HG03097 (cell line): Measurements from ENCODE around the gene PYHIN1.

Experiments used
- ATAC-seq: cut with Tn5 transposase; IDR thresholded peaks from one replicate; pipeline ENCODE4 v1.9.1; 2021; ENCODE audit not compliant: unreplicated experiment, low FRiP score

PYHIN1 gene

DNA sequence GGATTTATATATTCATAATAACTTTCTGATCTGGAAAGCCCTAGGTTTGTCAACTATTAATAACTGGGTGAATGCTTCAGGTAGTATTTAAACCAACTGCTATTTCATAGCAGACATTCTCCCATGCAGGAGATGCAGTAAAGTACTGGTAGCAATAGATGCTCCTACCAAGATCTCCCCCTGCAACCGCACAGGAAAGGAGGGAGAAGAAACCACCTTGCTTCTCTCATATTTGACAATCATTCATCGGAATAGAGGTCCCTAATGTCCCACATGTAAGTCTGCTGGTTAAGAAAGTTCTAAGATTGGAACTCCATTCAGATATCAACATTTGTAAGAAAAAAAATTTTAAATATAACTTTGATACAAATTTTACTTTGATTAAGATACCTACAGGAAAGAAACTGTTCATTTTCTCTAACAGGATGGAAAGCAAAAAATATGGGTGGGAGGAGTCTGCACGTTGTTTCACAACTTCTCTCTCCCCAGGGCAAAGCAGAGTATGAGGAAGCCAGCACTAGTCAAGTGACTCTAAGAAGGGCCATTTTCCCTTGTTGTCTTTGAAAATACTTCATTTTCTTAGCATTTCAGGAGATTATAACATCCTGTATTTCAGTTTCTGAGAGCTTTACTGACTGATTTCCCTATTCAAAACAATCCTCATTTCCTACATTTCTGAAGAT, at the start of gene PYHIN1:
PYHIN1 (plus strand) TSS at position 498 of the 683 bp plus-strand sequence. CDS start 5,359 bp downstream, outside the sequence.
- no peak for ATAC-seq

DNA sequence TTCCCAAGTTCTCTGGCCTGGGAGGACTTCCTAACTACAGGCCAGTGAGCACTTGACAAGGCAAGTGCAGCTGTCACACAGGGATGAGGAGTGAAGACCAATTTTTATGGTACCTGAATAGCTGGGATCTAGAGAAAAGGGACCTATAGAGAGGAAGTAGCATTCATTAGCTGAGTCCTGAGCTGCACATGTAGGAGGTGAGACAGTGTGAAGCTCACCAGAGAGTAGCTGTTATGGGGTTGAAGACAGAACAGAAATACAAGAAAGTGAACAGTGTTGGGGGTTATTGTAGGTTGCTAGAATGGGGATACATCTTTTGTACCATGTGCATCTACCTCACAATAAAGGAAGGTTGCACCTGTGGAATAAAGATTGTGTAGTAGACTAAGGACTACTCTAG, 37.7 kb upstream of the PYHIN1 start:
- no peak for ATAC-seq

DNA sequence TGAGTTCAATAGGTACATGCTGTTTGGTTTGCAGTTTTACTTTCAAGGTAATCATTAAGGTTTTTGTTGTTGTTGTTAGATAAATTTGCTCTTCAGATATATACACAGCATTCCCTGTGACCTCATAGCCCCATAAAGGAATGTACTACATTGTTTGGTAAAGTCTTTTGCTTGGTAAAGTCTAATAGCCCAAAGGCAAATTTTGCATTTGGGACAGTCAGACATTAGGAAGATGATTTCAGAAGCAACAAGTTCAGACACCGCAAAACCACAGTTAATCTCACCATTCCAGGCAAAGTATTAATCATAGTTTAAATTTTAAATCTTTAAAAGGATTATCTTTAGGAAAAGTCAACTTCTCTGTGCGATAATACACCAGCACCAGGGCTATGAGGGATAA, 32.6 kb upstream of the PYHIN1 start:
- no peak for ATAC-seq

DNA sequence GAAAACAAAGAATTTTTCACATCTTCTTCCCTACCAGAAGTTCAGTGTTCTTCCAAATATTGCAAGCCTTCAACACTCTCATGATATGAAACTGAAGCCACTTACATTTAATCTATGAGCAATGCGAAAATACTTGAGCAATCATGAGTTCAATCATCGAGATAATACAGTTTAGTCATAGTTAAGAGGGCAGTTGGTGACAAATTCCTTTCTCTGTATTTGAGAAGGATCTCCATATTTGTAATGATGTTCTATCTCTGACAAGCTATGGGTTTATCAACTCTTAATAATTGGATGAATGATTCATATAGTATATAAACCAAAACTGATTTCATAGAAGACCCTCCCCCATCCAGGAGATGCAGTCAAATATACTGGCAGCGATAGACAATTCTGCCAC, 29.7 kb upstream of the PYHIN1 start:
- ATAC-seq, result no peak

DNA sequence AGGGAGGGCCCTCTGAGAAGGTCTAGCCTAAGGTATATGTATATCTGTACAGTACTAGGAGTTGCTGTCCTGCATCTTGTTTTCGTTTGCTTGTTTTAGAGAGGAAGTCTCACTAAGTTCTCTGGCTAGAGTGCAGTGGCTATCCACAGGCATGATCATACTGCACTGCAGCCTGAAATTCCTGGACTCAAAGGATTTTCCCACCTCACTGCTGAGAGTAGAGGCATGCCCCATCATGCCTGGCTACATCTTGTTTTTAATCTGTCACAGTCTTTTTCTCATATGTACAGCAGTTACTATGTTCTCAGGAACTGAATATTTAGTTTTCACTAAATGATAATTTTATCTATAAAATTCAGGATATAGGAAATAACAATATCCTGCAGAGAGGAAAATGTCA, 15.3 kb upstream of the PYHIN1 start:
- ATAC-seq, result no peak

DNA sequence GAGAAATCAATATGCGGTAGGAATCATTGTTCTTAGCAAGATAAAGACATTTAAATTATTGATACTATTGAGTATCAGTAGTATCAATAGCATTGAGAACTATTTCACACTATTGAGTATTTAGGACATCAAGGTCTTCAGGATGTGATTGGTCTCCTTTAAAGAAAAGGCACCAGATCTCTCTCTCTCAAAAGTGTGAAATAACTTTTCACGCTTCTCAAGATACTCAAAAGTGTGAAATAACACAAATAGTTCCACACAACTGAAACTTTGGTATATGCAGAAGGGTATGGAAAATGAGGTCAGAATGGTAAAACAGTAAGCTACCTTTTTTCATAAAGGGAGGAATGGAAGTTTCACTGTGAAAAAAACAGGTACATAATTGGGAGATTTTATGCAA, 6.7 kb upstream of the PYHIN1 start:
- ATAC-seq, result no peak

DNA sequence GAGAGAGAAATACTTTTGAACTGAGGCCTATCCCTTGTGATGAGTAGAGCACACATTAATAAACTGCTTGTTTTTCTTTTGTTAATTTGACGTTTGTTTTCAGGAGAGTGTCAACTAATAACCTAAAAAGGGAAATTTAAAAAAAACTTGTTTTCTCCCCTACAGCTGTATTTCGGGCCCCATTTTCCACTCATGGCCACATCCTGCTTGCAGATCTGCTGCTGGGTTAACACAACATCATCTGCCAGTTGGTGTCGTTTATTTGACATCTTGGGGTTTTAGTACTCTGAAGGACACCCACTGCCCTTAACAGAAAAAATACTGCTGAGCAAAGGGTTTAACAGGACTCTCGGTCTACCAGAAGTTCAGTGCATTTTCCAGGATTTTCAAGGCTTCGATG, 848 bp upstream of the PYHIN1 start:
- ATAC-seq, result no peak

DNA sequence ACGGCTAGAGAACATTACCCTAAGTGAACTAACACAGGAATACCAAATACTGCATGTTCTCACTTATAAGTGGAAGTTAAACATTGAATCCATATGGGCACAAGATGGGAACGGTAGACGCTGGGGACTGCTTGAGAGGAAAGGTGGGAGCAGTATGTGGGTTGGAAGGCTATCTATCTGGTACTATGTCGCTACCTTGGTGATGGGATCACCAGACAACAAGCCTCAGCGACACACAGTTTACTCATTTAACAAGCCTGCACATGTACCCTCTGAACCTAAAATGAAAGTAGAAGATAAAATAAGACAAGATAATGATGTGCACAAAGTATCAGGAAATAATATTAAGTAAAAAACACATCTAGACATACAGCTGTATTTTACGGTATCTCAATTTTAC, 819 bp downstream of the PYHIN1 start:
- no peak for ATAC-seq

DNA sequence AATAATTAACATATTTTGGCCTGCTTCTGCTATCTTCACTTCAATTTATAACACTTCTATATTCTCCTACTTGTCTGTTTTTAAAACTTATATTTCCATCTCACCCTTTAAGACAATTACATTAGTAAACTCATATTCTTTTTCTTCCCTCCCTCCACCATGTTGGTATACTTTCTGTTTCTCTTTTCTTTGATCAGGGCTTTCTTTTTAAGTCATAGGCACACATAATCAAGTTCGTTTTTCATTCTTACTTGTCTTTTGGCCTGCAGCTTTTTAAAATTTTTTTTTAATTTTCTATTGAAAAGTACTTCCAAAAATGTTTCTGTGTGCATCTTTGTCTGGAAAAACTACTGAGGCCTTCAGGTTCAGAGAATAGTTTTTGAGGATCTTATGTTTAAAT, 2.3 kb downstream of the PYHIN1 start:
- ATAC-seq, result no peak

DNA sequence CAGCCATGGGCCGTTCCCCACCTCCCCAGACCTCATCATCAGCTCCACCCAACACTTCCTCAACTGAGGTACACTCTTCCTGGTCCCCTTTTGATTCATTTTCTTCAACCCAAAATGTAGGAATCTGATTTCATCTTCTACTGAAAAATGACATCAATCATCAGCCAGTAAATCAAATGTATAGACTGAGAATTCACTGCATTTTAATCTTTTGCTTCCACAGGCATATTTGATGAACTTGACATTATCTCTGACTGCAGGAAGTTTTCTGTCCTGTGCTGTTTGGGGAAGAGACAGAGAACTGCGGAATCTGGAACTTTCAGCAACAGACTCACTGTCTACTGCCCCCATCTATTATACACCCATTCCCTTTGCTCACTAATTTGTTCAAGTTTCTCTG, 7.8 kb downstream of the PYHIN1 start:
- no peak for ATAC-seq

DNA sequence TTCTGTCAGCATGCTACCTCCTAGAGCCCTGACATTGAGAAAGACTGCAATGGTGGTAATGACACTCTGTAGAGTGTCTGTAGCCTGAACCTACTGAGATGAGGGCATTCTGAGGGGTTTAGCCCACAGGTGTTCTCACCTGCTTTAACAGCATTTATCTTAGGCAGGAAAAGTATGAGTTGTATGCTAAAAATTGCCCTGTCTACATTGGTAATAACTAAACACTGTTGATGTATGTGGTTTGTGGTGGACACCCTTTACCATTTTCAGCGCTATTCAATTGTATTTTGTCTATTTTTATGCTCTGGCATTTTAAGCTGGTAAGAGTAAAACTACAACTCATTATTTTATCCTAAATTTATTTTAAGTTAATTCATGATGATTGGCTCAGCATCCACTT, 10.0 kb downstream of the PYHIN1 start:
- no peak for ATAC-seq

DNA sequence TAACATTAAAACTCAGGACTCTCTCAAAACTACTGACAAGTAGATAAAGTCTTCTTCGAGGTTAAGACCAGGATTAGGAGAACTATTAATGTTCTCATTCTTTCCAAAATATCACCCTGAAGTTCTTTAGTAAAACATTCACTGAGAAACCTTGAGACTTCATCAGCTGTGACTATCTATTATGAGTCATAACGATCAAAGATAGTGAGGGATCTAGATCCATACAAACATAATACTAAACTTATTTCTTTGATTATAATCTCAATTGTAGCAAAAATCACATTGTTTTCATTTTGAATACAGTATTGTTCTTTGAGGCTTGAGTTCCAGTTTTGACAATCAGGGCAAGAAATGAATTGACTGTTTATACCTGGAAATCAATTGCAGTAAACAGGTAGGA, 11.1 kb downstream of the PYHIN1 start:
- ATAC-seq, result no peak

DNA sequence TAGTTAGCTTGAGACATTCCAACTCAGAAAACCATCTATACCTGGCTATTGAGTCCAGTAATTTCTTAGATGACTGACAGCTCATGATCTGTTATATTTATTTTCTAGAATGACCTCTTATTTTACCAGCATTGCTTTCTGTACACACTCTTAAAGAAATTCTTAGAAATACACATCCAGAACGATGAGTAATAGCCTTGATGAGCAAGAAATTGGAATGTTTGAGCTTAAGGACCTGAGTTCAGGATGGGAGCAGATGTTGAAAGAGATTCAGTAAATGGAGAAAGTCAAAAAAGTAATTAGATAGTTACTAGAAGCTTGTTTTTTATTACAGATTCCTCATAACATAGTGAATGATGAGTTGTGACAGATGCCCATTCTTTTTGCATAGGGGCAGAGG, 11.7 kb downstream of the PYHIN1 start:
- ATAC-seq, result no peak

DNA sequence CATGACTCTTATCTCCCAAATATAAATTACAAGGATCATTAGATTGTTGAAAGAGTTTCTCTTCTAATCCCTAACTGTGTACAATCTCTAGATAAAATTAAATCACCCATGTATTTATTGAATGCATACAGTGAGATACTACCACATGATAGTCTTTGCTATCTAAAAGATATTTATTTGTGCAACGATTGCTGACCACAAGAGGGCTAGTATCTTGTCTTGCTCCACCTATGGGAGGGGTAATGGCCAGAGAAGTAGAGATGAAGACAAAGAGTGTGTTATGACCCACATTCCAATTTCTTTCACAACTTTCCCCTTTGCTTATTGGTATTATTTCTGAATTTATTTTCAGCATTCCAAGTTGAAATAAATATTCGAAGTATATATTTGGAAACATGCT, 13.7 kb downstream of the PYHIN1 start:
- no peak for ATAC-seq

DNA sequence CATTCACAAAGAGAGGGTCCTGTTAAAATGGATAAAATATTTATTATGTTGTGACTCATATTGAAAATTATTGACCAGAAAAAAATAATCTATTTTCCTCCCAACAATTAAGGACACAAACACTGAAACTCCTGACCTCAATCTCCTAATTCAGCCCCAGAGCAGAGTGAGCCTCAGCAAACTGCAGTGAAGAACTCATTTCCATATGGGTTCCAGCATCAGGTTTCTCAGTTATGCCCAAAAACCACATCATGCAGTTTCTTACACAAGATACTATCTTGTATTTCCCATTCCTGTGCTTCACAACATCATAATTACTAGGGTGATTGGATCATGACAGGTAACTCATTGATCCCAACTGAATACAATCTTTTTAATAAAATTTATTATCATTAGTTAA, 15.4 kb downstream of the PYHIN1 start:
- ATAC-seq, result no peak

DNA sequence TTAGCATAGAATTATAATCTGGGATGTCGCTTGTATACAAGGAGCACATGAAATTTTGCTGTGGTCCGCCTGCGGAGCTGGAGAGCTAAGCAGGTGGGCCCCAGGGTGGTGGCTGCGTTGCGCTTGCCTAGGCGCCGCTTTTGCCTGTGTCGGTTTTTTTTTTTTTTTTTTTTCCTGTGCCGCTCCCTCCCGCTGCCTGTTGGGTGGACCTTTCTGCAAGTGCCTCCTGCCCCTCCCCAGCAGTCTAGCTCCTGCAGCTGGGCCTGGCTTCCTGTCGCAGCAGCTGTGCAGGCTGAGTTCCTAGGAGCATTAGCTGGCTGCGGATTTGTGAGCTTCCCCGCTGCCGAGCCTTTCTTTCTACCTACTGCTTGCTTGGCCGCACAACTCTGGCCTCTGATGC, 20.6 kb downstream of the PYHIN1 start:
- no peak for ATAC-seq

DNA sequence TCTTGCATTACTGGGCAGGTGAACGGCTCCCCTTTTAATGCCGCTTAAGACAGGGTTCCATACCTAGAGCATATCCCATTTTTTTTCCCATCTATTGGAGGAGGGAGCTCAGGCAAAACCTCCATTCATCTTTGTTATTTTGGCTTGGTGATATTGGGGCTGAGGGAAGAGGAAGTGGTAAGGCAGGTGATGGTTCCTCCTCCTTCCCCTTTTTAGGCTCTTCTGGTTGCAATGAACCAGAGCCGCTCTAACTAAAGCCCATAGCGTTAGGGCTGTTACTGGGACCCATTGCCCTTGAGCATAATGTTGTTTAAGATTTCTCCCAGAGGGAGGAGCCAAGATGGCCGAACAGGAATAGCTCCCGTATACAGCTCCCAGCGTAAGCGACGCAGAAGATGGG, 21.1 kb downstream of the PYHIN1 start:
- no peak for ATAC-seq

DNA sequence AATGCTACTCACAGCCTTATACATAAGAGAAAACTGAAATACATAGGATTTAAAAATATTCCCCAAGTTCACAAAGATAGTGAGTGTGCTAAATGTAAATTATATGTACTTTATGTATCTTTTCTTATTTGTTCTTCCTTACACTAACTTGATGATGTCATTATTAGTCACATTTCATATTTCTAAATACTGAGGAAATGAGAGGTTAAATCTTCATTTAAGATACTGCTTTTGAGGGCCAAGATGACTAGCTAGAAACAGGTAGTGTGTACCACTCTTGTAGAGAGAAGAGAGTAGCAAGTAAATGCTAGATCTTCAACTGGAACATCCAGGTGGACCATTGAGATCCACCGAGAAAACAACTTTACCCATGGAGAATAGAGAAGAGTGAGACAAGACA, 29.8 kb downstream of the PYHIN1 start:
- ATAC-seq, result no peak

DNA sequence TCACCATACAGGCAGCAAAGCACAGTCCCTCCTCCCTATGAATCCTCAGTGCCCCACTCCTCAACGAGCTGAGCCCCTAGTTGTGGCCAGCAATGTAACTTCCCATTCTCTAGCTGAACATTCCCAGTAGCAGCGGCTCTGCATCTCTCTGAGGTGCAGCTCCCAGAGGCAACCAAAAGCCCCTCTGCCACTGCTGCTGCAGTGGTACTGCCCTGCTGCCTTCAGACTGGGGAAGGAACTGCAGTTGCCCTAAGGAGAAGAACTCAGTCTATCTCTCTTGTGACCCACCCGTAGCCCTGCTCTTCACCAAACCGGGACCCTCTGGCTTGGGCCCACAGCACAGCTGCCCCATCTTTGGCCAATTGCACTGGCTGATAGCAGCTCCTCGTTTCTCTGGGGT, 31.6 kb downstream of the PYHIN1 start:
- ATAC-seq, result no peak

DNA sequence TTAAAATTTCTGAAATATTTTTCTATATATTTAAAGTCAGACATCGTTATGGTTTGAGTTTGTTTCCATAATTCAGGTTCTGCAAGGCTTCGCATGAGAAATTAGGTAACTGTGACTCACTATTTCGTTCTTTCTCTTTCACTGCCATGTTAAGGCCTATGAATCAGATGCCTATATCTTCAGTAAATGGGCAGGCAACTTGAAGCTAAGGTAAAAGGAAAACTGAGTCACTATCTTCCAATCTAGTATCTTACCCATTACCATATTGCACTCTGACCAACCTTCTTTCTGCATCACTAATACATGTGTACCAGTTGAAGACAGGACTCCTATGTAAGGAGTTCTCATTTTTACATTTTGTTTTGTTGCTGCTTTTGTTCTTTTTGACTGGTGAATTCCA, 37.8 kb downstream of the PYHIN1 start:
- ATAC-seq, result no peak

DNA sequence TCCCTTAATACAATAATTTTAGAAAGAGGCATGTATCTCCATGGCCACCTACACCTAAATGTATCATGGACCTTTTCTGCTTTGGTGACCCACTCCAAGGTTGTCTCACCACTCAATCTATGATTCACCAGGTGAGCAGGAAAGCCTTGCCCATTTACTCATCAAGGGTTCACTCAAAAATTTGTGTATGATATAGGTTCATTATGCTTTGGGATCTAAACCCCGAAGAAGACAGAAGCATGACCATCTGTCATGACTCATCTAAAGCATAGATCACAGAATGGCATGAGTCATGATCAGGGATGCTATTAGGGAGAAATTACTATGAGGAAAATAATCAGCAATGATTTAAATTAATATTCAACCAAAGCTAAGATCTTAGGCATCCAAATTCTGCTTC, 38.5 kb downstream of the PYHIN1 start:
- ATAC-seq, result no peak

DNA sequence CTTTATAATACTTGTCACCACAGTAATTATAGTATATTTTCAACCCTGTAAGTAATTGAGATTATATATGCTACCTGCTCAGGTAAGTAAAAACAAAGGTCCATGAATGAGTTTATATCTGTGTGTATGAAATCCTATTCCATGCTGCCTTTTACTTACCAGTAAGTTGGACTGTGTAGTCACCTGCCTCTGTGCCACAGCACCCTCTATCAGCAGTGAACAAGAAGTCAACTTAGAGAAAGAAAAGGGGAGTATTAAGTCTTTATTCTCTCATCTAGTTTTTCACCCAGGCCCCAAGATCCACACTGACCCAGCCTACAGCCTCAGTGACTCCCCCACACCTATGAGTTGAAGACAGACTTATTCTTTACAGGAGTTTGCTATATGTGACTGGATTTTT, 41.5 kb downstream of the PYHIN1 start:
- no peak for ATAC-seq

DNA sequence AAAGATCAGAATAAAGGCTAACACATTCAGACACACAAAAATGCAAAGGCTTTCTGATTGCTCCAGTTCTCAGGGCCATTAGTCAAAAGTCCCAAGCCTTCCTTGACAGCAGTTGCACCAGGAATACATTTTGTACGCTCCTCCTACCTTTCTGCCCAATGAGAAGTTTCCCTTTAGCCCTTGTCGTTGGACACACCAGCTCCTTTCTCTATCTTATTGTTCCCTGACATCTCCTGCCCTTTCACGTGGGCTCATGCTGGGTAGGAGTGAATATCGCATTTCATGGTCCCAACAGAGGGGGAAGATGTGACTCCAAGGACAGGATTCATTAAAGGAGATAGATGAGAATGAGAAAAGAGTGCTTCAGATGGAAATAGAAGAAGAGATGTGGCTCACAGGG, 44.9 kb downstream of the PYHIN1 start:
- ATAC-seq, result no peak
